Duodenal mucosa (tissue), 2 donors: ENCODE results near the gene ARPC1A.
"Not testable (repeated sequence)": the region's sequence is repeated elsewhere in the genome, so short reads cannot be mapped to it uniquely, and the experiment has no call there.

Experiments
- H3K27ac ChIP-seq: one replicate; pipeline ENCODE4 v1.7.0; 2013; ENCODE audit warnings: low read depth, low read length
- H3K27me3 ChIP-seq, 2 donors: one replicate each; pipeline ENCODE4 v1.7.0; 2013; ENCODE audit warnings: low read length in 2 of 2, control low read depth in 1 of 2; ENCODE audit not compliant: insufficient read depth in 2 of 2, control insufficient read depth in 1 of 2
- H3K36me3 ChIP-seq, 2 donors: one replicate each; pipeline ENCODE4 v1.7.0; 2013; ENCODE audit warnings: low read length in 2 of 2, control low read depth in 1 of 2; ENCODE audit not compliant: insufficient read depth in 2 of 2, control insufficient read depth in 1 of 2
- H3K4me1 ChIP-seq, 2 donors: one replicate each; pipeline ENCODE4 v1.7.0; 2013; ENCODE audit warnings: low read length in 2 of 2, control low read depth in 1 of 2; ENCODE audit not compliant: insufficient read depth in 2 of 2, control insufficient read depth in 1 of 2
- H3K4me3 ChIP-seq, 2 donors: one replicate each; pipeline ENCODE4 v1.7.0; 2013; ENCODE audit warnings: low read length in 2 of 2, low read depth in 1 of 2
- H3K9ac ChIP-seq, 2 donors: one replicate each; pipeline ENCODE4 v1.7.0; 2013; ENCODE audit warnings: low read length in 2 of 2, low read depth in 1 of 2
- H3K9me3 ChIP-seq, 2 donors: one replicate each; pipeline ENCODE4 v1.7.0; 2013; ENCODE audit warnings: low read length in 2 of 2, control low read depth in 1 of 2; ENCODE audit not compliant: control insufficient read depth in 1 of 2

ARPC1A gene

DNA sequence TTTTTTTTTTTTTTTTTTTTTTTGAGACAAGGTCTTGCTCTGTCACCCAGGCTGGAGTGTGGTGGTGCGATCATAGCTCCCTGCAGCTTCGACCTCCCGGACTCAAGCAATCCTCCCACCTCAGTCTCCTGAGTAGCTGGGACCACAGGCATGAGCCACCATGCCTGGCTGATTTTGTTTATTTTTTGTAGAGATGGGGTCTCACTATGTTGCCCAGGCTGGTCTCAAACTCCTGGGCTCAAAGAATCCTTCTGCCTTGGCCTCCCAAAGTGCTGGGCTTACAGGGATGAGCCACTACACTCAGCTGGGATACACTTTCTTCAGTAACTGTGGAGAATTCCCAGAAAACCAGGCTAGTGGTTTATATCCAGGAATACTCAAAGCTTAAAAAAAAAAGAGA is 24.9 kb downstream of the ARPC1A start:
- not testable (repeated sequence) for H3K4me3 ChIP-seq, H3K27ac ChIP-seq, H3K9ac ChIP-seq, H3K9me3 ChIP-seq, H3K4me1 ChIP-seq, H3K27me3 ChIP-seq
- peaks cover 7 to 72% of the 10 kb centered on the region in 2 donors for H3K36me3 ChIP-seq

- Histone ChIP-seq H3K4me1 (no peaks in the 10 kb centered on the region), H3K9me3 (no peaks in the 10 kb centered on the region), H3K27ac (no peak overlapping the region), H3K36me3 (peaks cover 13 to 75% of the 10 kb centered on the region in 2 donors), H3K9ac (no peak overlapping the region), H3K4me3 (no peak overlapping the region), H3K27me3 (no peaks in the 10 kb centered on the region)
Observed at GRCh38 chr7:99352247-99352646, 26.5 kb downstream of the ARPC1A start.

DNA sequence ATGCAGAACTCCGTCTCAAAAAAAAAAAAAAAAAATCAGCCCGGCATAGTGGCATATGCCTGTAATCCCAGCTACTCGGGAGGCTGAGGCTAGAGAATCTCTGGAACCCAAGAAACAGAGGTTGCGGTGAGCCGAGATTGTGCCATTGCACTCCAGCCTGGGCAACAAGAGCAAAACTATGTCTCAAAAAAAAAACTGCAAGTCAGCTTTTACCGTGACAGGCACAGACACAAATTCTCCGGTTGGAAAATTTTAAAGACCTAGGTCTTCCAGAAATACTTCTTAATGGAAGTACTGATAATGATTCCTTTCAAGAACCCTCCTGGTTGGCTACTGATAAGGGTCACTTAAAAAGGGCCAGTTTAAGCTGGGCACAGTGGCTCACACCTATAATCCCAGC is 29.4 kb downstream of the ARPC1A start:
- H3K4me3 ChIP-seq: no peak overlapping the region
- no peak overlapping the region for H3K9ac ChIP-seq
- H3K36me3 ChIP-seq: peaks cover 26 to 72% of the 10 kb centered on the region in 2 donors
- H3K27ac ChIP-seq: no peak overlapping the region
- no peaks in the 10 kb centered on the region for H3K27me3 ChIP-seq
- no peaks in the 10 kb centered on the region for H3K4me1 ChIP-seq
- no peaks in the 10 kb centered on the region for H3K9me3 ChIP-seq

GRCh38 chr7:99357701-99358490 is 32.2 kb downstream of the ARPC1A start:
- H3K4me3 ChIP-seq: no peak overlapping the region
- no peaks in the 10 kb centered on the region for H3K4me1 ChIP-seq
- no peaks in the 10 kb centered on the region for H3K27me3 ChIP-seq
- peaks cover 26 to 71% of the 10 kb centered on the region in 2 donors for H3K36me3 ChIP-seq
- no peak overlapping the region for H3K27ac ChIP-seq
- no peak overlapping the region for H3K9ac ChIP-seq
- no peaks in the 10 kb centered on the region for H3K9me3 ChIP-seq

DNA sequence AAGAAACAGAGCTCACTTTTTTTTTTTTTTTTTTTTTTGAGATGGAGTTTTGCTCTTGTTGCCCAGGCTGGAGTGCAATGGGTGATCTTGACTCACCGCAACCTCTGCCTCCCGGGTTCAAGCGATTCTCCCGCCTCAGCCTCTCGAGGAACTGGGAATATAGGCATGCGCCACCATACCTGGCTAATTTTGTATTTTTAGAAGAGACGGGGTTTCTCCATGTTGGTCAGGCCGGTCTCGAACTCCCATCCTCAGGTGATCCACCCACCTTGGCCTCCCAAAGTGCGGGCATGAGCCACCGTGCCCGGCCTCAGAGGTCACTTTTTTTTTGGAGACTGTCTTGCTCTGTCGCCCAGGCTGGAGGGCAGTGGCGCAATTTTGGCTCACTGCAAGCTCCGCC is 32.8 kb downstream of the ARPC1A start:
- H3K4me3 ChIP-seq, H3K9me3 ChIP-seq, H3K27me3 ChIP-seq, H3K27ac ChIP-seq, H3K4me1 ChIP-seq, H3K9ac ChIP-seq: not testable (repeated sequence)
- peaks cover 31 to 77% of the 10 kb centered on the region in 2 donors for H3K36me3 ChIP-seq

GRCh38 chr7:99359465-99360154 is 33.9 kb downstream of the ARPC1A start:
- no peak overlapping the region for H3K27ac ChIP-seq

DNA sequence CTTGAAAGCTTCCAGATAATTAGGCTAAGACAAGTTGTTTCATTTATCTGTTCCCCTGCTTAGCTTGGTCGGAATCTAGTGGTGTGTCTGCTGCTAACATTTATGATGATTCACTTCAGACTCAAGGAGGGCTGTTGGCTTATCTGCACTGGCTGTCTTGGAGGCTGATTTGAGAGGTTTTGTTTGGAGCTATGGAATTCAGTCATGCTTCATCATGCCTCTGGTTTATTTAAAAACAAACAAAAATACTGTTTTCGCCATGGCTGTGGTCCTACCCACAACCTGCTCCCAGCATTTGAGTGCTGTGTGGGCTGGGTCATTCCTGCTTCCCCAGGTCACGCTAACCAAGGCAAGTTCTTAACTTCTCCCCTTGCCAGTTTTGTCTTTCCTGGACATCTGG is 37.1 kb downstream of the ARPC1A start:
- H3K4me1 ChIP-seq: no peaks in the 10 kb centered on the region

More at GRCh38 chr7:99359465-99360154, 33.9 kb downstream of the ARPC1A start:
- H3K9me3 ChIP-seq: no peaks in the 10 kb centered on the region
- no peak overlapping the region for H3K9ac ChIP-seq
- no peaks in the 10 kb centered on the region for H3K4me1 ChIP-seq
- H3K4me3 ChIP-seq: no peak overlapping the region
- no peaks in the 10 kb centered on the region for H3K27me3 ChIP-seq
- peaks cover 35 to 75% of the 10 kb centered on the region in 2 donors for H3K36me3 ChIP-seq

DNA sequence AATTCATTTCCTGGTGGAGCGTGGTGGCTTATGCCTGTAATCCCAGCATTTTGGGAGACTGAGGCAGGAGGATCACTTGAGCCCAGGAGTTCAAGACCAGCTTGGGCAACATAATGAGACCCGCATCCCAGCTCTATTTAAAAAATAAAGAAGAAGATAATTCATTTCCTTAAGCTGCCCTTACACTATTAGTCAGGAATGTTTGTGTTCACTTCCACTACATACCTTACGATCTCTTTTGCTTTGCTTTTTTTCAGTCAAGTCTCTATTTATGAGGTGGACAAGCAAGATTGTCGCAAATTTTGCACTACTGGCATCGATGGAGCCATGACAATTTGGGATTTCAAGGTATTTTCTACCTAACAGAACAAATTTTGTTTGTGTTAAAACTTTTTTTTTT is 37.6 kb downstream of the ARPC1A start:
- Histone ChIP-seq H3K4me1 (no peaks in the 10 kb centered on the region), H3K36me3 (peaks cover 32 to 73% of the 10 kb centered on the region in 2 donors), H3K9me3 (no peaks in the 10 kb centered on the region), H3K9ac (no peak overlapping the region), H3K27ac (no peak overlapping the region), H3K4me3 (no peak overlapping the region), H3K27me3 (no peaks in the 10 kb centered on the region)

More for the DNA sequence above, 37.1 kb downstream of the ARPC1A start:
- Histone ChIP-seq H3K27me3 (no peaks in the 10 kb centered on the region), H3K27ac (no peak overlapping the region), H3K9ac (no peak overlapping the region), H3K4me3 (no peak overlapping the region), H3K36me3 (peaks cover 37 to 77% of the 10 kb centered on the region in 2 donors), H3K9me3 (no peaks in the 10 kb centered on the region)

DNA sequence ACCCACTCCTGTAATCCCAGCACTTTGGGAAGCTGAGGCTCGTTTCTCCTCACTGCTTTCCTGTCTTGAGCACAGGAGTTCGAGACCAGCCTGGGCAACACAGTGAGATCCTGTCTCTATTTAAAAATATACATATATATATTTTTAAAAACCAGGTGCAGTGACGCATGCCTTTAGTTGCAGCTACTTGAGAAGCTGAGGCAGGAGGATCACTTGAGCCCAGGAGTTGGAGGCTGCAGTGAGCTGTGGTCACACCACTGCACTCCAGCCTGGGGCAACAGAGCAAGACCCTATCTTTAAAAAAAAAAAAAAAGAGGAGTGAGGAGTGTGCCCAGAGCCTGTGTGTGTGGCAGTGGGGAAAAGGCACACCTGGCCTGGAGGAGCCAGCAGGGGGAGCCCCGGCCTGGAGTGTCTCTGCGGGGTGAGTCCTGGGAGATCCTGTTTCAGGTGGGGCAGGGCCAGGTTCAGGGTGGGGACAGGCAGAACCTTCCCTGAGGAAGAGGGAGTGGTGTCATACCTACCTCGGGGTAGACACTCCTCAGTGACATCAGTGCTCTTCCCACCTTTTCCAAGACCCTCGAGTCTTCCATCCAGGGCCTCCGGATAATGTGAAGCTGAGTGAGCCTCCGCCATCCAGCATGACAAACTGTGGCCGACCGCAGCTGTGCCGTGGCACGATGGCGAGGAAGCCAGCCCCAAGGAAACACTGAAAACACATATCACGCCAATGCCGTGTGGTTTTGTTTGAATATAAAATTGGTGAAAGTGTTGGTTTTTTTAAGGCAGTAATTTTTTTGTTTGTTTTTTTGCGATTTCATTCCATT is 39.8 kb downstream of the ARPC1A start:
- Histone ChIP-seq H3K9me3 (no peaks in the 10 kb centered on the region), H3K4me3 (no peak overlapping the region), H3K9ac (no peak overlapping the region), H3K27me3 (no peaks in the 10 kb centered on the region), H3K36me3 (peaks cover 25 to 57% of the 10 kb centered on the region in 2 donors), H3K4me1 (no peaks in the 10 kb centered on the region), H3K27ac (no peak overlapping the region)

DNA sequence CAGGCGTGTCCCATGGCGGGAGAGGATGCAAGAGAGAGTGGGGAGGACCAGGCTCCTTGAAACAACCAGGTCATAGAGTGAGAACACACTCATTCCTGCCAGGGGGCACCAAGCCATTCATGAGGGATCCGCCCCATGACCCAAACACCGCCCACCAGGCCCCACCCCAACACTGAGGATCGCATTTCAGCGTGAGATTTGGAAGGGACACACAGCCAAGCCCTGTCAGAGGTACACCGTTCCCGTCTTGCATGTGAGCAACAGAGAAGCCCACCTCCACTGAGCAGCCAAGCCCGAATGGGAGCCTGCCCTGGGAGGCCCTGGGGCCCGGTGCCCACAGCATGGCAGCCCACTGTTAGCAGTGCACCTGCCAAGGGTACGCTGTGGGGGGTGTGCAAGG is 40.9 kb downstream of the ARPC1A start:
- no peak overlapping the region for H3K9ac ChIP-seq
- H3K4me3 ChIP-seq: no peak overlapping the region
- no peaks in the 10 kb centered on the region for H3K27me3 ChIP-seq
- no peaks in the 10 kb centered on the region for H3K4me1 ChIP-seq
- no peak overlapping the region for H3K27ac ChIP-seq
- H3K9me3 ChIP-seq: no peaks in the 10 kb centered on the region
- peaks cover 25 to 46% of the 10 kb centered on the region in 2 donors for H3K36me3 ChIP-seq
